ENCODE measurements around the gene CCDC74A.
A peak's percentile ranks its signal among the peaks of the same experiment; 100 is the strongest.
"Not testable (repeated sequence)": the region's sequence is repeated elsewhere in the genome, so short reads cannot be mapped to it uniquely, and the experiment has no call there.

Gene CCDC74A

DNA sequence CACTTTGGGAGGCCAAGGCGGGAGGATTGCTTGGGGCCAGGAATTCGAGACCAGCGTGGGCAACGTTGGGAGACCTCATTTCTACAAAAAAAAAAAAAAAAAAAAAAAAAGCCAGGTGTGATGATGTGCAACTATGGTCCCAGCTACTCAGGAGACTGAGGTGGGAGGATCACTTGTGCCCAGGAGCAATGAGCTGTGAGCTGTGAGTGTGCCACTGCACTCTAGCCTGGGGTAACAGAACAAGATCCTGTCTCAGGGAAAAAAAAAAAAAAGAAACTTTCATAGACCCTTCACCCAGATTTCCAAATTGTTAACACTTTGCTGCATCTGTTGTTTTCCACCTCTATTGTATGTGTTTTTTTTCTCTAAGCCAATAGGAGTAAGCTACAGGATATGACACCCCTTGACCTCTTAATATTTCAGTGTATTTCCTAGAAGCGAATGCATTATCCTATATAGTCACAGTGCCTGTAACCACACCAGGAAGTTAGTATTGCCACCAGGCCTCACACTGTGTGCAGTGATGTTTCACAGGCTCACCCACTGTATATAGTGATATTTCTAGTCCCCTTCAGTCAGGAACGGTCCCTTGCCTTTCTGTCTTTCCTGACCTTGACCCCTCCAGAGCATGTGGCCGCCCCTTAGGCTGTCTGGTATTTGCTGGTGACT, 23.5 kb upstream of the CCDC74A start:
- DNase-seq: not testable (repeated sequence)

DNA sequence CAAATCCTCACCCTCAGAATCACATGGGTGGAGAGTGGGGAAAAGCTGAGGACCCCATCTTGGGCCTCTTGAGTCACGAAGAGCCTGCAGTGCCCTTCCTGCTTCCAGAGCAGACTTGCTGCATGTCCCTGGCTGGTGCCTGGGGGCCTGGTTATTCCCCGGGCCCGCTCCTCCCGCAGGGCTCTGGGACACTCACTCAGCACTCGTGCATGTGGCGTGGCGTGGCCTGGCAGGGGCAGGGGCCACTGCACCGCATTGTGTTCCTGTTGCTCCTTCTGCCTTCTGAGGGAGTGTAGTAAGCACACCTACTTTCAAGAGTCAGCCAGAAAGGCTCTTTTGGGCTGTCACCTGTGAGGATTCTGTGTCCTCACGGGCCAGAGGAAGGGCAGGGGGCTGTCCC, 18.1 kb upstream of the CCDC74A start:
- no peak for DNase-seq

DNA sequence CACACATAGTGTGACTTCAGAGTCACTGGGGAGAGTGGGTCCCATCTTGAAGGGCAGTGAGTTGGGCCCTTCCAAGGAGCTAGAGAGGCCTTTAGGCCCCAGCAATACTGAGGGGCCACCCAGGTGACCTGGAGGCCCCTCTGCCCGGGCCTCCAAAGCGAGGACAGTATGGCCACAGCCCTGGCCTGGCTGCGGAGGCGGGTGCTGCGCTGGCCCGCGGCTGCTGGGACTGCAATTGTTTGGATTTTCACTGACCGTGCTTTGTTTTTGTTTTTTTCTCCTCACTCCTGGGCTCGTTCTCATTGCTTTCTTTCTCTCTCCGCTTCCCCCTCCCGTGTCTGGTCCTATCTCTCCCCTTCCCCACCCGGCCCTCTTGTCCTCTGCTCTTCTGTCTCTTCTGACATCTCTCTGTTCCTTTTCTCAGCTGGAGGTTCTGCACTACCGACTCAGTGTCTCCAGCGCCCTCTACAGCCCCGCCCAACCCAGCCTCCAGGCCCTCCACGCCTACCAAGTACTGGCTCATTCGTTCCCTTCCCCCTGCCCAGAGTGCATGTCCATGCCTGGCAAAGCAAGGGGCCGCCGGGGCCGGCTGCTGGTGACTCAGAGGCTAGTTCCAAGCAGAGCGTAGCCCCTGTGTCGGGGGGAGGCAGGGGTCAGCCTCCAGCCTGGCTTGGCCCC, 16.3 kb upstream of the CCDC74A start:
- DNase-seq: not testable (repeated sequence)

DNA sequence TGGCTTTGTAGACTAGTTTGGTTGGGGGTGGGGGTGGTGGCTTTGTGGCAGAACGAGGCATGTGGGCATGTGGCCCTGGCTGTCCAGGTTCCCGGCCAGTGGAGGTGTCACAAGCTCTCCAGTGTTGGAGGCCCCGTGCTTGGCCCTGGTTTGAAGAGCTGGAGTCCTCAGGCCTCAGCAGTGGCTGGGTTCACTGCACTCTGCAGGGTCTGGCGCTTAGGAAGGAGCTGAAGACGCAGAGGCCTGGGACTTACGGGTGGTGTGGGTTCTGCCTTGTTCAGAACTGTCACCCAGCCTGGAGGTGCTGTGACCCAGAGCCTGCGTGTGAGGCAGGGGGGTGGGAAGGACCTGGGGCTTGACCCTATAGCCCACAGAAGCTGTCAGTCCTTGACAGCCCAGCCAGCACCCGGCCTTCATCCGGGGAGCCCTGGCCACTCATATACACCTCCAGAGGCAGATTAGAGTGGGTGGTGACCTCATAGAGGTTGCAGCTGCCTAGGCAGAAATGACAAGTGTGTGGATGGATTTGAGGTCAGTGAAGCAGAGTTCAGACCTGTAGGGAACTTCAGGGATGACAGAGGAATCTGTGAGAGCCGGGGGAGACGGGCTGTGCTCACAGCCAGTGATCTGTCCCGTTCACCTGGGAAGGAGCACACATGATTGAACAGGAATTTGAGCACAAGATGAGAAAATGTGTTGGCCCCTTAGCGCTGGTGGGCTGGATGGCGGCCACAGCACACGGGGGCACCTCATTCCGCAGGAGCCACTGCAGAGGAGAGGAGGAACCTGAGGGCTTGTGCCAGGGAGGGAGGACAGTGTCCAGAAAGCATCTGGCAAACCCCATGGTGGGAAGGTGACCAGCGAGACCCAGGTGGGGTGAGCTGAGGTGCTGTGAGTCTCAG, 15.5 kb upstream of the CCDC74A start:
- DNase-seq: not testable (repeated sequence)

DNA sequence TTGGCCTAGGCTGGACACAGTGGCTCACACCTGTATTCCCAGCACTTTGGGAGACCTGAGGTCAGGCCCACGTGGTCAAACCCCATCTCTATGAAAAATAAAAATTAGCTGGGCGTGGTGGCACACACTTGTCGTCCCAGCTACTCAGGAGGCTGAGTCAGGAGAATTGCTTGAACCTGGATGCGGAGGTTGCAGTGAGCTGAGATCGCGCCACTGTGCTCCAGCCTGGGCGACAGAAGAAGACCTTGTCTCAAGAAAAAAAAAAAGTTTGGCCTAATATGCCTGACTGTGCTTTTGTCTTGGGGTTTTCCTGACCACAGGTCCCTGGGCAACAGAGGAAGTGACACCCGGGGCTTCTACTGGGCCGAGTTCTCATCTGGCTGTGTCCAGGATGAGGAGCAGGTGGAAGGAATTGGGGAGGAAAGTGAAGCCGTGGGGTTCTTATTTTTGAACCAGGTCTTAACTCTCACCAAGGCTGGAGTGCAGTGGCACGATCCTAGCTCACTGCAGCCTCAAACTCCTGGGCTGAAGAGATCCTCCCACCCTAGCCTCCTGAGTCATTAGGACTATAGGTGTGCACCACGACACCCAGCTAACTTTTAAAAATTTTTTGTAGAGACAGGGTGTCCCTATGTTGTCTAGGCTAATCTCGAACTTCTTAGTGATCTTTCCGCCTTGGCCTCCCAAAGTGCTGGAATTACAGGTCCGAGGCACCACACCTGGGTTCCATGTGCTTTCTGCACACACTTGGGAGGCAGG, 13.1 kb upstream of the CCDC74A start:
- not testable (repeated sequence) for DNase-seq

DNA sequence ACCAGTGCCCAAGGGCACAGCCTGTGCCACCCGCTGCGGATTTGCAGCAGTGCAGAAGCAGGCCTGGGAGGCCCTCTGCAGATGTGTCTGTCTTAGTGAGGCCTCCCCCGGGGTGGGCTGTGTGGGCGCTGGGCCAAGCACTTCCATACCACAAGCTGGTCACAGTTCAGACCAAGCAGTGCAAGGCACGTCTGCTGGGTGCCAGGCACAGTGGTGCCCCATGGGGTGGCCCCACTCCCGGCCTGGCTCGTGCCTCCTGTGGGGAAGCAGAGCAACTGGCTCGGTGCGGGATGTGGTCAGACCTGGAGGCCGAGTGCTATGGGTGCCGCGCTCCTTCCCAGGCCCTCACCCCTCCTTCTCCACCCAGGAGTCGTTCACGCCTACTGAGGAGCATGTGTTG, 12.5 kb upstream of the CCDC74A start:
- not testable (repeated sequence) for DNase-seq

DNA sequence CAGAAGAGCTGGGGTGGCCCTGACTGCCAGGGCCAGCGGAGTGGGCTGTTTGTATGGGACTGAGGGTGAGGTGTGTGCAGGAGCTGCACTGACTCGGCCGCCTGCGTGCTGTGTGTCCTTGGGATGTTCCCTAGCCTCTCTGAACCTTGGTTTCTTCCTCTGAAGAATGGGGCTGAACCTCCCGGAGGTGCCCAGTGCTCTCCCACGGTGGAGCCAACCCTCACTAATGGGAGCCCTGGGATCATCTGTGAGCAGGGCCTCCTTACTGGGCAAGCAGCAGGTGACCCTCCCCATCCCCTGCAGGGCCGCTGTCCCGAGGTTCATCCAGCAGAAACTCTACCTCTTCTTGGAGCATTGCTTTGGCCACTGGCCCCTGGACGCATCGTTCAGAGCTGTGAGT, 11.7 kb upstream of the CCDC74A start:
- no peak for DNase-seq

DNA sequence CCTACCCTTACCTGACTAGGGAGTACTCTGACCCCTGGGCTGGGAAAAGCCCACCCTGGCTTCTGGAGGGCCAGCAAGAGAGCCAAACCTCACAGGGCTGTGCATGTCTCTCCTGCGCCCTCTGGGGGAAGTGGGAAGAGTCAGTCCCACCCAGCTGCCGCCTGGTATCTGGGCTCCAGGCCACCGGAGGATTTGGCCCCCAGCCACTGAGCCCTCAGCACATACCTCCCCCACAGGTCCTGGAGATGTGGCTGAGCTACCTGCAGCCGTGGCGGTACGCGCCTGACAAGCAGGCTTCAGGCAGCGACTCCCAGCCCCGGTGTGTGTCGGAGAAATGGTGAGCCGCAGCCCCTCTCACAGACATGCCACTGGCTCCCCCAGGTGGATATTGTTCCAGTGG, 11.1 kb upstream of the CCDC74A start:
- peak; percentile 56 for DNase-seq

DNA sequence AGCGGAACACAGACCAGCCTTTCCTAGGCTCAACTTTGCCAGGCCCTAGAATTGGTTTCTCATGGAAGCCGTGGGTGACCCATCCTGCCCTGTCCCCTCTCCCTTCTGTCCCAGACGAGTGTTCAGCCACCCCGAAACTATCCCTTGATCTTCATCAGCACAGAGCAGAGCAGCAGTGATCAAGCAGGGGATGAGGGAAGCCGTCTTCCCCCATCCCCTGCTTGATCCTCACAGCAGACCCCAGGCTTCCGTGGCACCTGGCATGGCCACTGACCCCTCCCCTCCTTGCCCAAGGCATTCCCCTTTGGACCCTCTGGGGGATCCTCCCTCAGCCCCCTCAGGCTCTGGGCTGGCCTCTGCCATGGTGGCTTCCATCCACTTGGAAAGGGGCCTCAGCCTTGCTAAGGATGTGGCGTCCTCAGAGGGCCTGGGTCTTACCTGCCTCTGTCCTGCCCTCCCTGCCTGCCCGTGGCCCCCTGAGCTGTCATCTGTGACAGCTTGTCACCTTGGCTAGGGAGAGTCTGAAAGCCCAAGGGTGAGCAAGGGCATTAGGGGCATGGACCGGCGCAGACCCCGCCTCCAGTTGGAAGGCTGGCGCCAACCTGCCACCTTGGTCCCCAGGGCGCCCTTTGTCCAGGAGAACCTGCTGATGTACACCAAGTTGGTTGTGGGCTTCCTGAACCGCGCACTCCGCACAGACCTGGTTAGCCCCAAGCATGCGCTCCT, 10.4 kb upstream of the CCDC74A start:
- no peak for DNase-seq

DNA sequence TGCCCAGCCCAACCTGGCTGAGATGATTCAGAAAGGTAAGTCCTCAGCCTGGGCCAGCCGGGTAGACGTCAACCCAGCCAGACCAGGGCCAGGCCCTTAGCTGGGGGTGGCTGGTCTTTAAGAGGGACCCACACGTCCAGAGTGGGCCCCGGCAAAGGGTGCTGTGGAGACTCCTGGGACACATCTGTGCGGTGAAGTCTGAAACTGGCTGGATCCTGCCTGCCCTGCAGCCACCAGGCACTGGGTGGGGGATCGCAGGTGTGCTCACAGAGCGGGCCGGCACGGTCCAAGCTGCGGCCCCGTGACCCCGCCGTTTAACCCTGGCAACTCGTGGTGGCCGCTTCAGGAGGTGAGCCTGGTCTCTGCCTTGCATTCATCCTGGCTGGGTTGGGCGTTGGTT, 9.8 kb upstream of the CCDC74A start:
- not testable (repeated sequence) for DNase-seq

DNA sequence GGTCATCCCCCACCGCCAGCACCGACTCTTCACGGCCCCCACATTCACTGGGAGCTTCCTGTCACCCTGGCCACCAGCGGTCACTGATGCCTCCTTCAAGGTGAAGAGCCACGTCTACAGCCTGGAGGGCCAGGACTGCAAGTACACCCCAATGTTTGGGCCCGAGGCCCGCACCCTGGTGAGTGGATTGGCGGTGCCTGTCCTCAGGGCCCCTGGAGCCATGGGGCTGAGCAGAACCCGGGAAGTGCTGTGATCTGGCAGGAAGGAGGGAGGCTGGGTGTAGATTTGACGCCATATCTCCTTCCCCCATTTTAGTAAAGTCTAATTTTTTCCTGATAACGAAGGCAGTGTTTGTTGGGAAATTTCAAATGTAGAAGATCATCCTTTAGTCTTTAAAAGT, 9.2 kb upstream of the CCDC74A start:
- DNase-seq: not testable (repeated sequence)

DNA sequence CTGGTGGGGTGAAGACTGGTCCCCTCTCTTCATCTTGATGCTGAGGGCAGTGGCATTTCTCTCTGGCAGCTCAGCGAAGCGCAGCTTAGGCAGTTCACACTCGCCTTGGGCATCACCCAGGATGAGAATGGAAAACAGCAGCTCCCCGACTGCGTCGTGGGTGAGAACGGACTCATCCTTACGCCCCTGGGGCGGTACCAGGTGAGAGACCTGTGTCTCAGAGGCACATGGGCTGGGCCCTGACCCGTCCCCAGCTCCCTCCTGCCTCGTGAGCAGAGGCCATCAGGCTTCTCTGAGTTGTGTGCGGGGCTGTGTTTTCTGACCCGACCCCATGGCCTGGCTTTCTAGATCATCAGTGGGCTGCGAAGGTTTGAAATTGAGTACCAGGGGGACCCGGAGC, 8.2 kb upstream of the CCDC74A start:
- DNase-seq: no peak

DNA sequence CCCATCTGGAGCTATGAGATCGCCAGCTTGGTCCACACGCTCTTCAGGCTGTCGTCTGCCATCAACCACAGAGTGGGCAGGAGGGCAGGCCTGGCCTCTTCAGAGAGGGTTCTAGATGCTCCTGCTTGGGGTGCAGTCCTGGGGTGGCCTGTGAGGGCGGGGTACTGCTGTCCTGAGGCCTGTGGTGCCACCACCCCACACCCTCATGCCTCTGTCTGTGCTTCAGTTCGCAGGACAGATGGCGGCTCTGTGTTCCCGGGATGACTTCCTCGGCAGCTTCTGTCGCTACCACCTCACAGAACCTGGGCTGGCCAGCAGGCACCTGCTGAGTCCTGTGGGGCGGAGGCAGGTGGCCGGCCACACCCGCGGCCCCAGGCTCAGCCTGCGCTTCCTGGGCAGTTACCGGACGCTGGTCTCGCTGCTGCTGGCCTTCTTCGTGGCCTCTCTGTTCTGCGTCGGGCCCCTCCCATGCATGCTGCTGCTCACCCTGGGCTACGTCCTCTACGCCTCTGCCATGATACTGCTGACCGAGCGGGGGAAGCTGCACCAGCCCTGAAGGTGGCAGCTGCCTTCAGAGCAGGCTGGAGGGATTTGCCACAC, 7.7 kb upstream of the CCDC74A start:
- not testable (repeated sequence) for DNase-seq

DNA sequence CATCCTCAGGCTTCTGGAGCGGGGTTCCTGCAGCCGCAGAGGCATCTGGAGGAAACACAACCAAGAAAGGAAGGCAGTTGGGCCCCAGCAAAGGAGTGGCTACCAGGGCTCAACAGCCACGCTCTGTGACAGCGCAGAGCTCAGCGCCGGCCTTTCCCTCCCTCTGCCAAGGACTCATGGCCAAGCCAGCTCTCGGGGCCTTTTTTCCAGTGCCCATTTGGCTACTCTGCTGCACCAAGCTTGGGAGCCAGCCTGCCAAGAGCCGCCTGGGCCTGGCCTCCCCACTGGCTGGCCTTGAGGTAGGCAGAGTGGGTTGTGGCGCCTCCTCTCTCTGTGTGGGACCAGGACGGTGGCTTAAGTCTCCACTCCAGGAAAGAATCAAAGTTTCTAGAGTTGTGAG, 7.2 kb upstream of the CCDC74A start:
- no peak for DNase-seq

DNA sequence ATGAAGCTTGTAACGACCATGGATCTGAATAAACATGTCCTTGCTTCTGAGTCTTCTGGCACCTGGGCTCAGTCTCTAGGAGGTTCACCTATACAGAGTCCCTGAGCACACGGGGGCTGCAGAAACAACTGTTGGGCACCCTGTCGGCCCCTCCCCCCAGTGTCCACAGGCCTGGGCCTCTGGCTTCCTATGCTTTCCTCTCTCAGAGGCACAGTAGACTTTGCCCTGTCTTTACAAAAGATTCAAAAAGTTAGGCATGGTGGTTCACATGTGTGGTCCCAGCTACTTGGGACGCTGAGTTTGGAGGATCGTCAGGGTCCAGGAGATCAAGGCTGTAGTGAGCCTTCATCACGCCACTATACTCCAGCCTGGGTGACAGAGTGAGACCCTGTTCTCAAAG, 6.2 kb upstream of the CCDC74A start:
- not testable (repeated sequence) for DNase-seq

DNA sequence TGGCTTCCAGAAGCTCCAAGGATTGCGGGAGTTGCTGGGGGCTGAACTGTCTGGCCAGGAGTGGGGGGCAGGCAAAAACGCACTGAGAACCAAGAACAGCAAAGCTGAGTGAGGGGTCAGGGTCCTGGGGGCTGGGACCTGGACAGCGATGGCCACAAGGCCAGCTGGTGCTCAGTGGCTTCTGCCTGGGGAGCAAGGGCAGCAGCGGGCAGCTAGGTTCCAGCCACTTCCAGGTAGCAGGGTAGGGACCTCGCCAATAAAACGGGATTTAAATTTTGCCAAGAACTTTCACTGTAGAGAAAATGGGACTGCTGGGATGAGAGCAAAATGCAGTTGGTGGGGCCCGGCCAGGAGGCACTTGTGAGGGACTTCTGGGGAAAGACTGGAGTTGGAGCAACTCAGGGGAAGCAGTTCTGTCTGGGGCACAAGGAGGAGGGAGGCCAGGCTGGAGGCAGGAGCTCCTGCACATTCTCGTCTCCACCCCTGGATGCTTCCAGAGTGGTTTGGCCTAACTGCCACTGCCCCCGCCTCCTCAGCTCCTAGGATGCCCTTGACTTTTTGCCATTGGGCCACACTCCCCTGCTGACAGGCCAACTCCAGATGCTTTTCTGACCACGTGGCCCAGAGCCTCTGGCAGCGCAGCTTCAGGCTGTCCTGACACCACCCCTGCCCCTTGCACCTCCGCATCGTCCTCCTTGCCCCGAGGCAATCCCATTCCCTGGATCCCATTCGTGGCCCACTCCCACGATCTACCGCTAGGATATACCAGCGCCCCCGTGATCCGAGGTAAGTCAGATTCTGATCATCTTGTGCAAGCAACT, 5.5 kb upstream of the CCDC74A start:
- DNase-seq: no peak

DNA sequence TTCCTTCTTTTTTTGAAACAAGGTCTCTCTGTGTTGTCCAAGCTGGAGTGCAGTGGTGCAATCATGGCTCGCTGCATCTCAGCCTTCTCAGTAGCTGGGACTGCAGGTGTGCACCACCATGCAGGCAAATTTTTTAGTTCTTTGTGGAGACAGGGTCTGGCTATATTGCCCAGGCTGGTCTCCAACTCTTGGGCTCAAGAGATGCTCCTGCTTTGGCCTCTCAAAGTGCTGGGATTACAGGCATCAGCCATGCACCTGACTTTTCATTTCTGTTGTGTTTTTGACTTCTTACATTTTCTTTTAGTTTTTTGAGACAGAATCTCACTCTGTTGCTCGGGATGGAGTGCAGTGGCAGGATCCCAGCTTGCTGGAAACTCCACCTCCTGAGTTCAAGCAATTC, 2.4 kb upstream of the CCDC74A start:
- DNase-seq: not testable (repeated sequence)

DNA sequence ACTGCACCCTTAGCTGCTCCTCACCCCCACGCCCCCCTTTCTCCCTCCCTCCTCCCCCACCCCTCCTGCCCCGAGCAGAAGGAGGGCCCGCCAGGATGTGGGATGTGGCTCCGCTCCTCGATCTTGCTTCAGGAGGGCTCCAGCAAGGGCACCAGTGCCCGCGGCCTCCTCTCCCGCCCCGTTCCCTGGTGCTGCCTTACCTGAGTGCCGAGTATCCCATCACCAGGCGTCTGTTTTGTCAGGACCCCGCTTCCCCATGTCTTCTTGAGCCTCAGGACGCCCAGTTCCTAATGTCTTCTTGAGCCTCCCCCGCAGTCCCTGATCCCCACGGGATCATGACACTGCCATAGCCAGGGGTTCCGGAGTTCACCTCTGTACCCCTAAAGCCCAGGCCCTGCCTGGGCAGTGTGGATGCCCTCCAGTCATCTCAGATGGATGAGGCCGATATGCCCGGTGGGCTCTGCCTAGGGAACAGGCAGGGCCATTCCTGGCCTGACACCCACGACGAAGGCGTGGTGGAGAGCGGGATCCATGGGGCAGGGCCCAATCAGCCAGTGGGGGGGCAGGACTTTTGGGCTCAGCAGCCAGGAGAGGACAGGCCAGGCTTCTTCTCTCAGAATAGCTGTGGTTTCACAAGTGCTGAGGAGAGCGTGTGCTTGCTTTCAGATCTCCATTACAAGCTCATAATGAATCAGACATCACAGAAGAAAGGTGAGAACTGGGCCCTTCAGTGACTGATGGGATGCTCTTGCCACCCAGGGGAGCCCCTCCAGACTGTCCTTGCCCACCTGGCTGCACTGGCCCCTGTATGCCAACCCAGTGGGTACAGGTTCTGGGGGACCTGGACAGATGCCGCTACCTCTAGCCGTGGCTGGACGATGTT, 1.5 kb downstream of the CCDC74A start:
- not testable (repeated sequence) for DNase-seq

DNA sequence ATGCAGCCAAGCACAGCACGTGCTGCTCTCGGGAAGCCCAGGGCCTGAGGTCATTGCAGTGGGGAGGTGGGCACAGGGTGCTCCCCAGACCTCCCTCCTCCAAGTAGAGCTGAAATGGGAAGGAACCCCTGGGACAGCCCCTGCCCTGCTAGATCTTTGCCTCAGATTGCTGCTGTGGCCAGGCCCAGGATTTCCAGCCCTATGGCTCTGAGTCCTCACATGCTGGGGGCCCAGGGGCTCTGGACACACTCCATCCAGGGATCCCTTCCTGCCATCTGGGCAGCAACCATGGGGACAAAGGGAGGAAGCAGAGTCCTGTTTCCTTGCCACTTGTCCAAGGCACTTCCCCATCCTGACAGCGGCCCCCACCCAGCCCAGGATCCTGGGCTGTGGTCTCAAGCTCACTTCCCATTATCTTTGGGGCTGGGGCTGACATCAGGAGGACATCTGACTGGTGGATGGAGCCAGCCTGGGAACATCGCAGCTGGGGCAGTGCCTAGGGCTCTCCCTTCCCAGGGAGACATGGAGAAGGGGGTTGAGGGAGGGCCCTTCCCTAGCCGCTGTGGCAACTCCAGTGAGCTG, 2.3 kb downstream of the CCDC74A start:
- not testable (repeated sequence) for DNase-seq

Data from NCI-H1694 treated with DMSO at 0.1 percent for 48 hours (cell line).